Retina (tissue), 1 donor: Measurements from ENCODE around the gene SEMA4D.

ENCODE experiments used
- DNase-seq: peaks from one replicate; pipeline ENCODE4 v3.0.0-alpha.2; 2016

Gene SEMA4D

GRCh38 chr9:89497978-89498851 lies at the start of gene SEMA4D:
SEMA4D (minus strand) TSS chr9:89498113; CDS start chr9:89405456, 92,657 bp downstream.
- DNase-seq = peak; percentile 49

- no peak for DNase-seq
These were observed 49.1 kb upstream of the SEMA4D start for GRCh38 chr9:89547000-89547399.

DNA sequence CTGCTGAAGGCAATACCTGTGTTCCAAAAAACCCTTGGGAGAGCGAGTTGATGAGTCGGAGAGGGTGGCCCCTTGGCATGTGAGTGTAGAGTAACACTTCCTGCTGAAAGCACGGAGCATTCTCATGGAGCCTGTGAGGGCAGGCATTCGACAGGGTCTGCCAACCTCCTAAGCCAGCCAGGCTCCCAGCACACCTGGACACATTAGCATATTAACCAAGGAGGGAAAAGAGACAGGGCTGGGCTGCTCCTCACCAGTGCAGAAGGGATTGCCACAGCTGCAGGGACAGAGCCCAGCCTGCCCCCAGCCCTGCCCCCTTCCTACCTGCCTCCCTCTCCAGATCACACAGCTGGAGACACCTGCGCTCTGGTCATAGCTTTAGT lies 46.4 kb upstream of the SEMA4D start:
- no peak for DNase-seq

DNA sequence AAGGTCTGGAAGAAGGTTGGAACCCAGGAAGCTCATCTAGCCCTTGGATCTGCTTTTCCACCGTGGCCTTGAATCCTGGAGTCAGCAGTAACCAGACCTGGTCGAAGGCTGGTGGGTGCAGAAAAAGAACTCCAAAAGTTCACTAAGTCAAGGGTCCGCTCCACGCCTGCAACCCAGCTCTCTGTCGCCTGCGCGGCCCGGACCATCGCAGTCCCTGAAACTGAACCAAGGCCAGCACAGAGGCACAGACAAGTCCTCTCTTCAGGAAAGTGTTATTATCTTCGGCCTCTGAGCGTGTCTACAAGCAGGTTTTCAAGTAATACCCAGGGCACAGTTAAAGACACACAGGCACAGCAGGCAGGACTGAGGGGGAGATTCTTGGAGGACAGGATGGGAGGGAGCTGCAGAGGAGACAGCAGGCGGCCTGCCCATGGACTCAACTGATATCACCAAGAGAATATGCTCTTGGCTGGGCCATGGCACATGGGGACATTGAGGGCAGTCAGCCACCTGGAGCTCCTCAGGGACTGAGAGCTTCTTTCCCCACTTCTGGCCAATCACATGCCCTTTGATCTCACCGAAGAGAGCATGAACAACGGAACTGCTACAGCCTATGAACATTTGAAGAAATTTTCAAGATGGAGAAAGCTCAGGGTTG lies 45.8 kb upstream of the SEMA4D start:
- no peak for DNase-seq

DNA sequence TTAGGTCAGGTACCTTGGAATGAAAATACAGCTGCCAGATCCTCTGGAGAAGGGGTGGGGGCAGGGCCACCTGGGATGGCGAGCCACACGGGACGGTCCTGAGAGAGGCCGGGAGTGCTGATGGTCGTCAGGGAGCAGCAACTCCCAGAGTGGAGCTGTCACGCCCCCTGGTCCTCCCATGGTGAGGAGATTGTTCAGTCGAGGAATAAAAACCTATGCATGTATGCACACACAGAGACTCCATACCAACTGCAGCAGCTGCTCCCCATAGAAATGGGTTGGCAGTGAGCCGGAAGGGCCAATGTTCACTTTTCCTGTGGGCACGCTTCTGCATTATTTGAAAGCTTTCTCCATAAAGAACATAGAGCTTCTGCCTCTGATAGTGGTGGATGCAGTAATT lies 45.2 kb upstream of the SEMA4D start:
- no peak for DNase-seq

DNA sequence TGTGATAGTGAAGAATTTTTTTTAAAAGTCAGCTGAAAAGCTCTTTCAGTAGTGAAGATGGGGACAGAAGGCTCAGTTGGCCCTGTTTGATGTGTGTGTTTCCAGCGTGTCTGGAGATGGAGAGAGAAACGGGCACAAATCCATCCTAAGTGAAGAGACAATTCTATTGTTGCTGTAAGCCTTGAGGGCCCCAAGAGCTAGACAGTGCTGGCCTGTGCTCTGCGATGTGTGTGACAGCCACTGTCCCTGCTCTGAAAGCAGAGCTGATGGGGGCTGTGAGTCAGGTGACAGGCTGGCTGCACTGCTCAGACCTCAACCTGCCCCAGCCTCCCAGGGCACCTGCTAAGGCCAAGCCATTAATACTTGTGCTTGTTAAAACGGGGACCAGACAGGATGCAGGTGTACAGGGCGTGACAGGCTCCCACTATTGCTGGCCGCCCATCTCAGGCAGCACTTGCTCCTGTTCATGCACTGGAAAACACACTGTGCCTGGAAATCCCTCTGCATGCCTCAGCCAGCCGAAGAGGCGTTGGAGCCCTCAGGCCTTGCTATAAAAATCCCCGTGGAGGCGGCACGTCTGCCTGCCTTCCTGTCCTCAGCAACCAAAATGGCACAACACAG lies 44.6 kb upstream of the SEMA4D start:
- DNase-seq = no peak

DNA sequence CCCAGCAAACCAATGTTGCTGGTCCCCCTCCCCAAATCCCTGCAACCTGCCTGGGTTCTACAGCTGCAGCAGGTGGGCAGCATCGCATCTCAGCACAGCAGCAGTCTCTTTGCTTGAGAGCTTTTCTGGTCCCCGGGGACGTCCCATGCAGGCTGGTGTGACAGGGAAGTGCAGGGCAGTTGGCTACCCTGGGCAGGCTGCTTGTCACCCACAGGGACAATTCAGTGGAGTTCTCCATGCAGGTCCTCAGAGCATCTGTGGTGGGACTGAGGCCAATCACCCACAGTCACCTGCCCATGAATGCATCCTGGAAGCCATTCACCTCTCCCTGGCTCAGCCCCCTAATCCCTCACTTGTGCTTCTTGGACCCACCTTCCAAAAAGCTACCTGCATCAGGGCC lies 43.9 kb upstream of the SEMA4D start:
- no peak for DNase-seq

DNA sequence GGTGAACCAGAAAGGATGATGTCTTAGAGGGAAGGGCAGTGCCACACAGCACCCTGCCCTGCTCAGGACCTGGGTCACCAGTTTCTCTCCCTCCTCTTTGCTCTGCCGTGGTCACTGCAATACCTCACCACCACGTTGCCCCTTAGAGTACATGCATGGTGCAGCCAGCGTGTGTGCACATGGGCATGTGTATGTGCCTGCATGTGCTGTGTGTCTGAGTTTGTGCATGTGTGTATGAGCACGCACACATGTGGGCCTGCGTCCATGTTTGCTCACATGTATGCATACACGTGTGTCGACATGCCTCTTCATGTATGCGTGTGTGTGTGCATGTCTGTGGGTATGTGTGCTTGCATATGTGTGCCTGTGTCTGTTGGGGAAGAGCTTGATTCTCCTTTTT lies 41.5 kb upstream of the SEMA4D start:
- DNase-seq = no peak

DNA sequence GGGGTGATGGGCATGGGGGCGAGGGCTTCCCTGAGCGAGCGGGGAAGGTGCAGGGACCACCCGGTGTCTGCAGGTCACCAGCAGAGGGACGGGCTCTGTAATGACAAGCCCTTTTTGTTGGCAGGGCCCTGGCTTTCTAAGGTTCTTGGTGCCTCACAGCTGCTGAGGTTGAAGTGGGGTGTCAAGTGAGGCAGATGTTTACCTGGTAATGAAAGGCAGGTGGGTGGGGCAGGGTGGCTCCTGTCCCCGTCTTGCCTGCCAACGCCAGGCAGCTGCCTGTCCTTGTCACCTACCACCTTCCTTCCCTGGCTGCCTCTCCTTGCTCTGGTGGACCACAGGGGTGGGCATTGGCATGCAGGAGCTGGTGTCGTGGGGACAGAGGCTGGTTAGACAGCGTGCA lies 41.0 kb upstream of the SEMA4D start:
- DNase-seq = no peak

GRCh38 chr9:89537166-89537565 lies 39.3 kb upstream of the SEMA4D start:
- no peak for DNase-seq

DNA sequence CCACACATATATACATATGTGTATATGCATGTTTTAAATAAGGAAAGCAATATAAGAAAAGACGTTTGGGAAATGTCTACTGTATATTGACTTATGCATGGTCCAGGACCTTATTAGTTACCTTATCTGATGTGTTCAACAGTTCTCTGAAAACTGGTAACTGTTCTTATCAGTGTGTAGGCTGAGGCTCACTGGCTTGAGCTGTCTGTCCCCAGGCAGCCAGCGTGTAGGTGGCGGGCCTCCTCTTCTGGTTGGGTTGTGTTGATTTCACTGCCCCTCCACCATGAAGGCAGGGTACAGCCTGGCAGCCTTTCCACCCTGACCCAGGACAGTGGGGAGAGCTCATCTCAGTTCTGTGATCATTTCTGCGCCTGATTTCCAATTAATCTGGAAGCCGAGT lies 38.7 kb upstream of the SEMA4D start:
- no peak for DNase-seq

DNA sequence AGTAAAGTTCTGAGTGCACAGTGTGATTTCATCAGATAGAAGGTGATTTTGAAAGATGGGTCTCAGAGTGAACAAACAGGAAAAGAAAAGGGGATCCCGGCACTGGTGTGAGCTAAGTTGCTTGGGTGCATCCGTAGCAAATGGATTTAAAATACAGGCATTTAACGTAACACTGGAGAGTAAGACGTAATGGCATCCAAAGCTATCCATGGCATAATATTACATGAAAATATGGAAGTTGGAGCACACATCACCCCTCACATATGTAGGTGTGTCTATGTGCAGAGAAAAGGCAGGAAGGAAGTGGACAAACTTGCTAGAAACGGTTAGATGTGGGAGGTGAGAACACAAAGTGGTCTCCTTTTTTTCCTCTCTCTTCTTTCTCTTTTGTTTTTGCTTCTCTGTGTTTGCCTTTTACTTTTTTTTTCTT lies 38.2 kb upstream of the SEMA4D start:
- no peak for DNase-seq

GRCh38 chr9:89535461-89535860 lies 37.5 kb upstream of the SEMA4D start:
- no peak for DNase-seq

- peak; percentile 46 for DNase-seq
These were observed 36.8 kb upstream of the SEMA4D start for GRCh38 chr9:89534515-89535287.

DNA sequence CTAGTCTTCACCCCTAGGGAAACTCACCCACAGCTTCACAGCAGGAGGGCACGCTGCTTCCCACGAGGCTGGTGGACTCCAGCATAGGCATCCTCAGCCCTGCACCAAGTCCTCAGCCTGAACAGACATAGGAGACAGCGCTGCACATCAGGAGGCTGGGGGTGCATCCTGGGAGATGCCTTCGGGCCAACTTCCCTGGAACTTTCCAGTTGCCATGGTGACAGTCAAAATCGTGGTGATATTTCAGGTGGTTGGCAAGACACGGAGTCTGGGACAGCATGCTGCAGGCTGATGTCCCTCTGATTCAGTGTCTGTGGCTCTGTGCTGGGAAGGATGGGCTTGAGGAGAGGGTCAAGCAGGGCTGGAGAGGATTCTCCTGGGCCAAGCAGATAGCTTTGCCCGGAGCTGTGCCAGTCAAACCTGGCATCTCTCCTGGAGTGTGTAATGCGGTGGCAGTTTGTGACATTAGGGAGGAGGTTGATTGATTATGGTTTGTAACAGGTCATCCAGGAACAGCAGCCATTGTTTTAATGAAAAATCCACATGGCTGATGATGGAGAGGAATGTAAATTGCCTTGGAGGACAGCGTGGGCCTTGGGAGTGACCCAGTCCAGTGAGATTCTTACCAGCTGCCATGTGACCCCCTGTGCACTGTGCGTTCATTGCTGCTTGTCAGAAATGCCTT lies 35.6 kb upstream of the SEMA4D start:
- peak; percentile 59 for DNase-seq

GRCh38 chr9:89532944-89533343 lies 35.0 kb upstream of the SEMA4D start:
- no peak for DNase-seq

DNA sequence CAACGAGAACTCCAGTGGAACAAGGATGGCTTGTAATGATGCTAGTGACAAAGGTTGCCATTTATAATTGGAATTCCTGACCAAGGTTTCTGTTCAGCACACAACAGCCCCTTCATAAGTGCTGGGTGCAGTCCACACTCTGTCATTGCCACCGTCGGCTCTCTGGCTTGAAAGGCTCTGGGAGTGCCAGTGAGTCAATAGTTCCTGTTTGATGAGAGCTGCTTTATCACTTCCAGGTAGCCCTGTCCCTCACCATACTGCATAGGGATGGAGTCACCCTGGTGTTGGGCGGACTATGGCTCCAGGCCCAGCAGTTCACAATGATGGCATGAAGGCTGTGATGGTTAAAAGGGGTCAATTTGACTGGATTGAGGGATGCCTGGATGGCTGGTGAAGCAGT lies 34.6 kb upstream of the SEMA4D start:
- DNase-seq = no peak

- no peak for DNase-seq
These were observed 33.9 kb upstream of the SEMA4D start for GRCh38 chr9:89531766-89532165.

GRCh38 chr9:89530726-89531125 lies 32.8 kb upstream of the SEMA4D start:
- no peak for DNase-seq

GRCh38 chr9:89529243-89530035 lies 31.5 kb upstream of the SEMA4D start:
- DNase-seq = no peak

DNA sequence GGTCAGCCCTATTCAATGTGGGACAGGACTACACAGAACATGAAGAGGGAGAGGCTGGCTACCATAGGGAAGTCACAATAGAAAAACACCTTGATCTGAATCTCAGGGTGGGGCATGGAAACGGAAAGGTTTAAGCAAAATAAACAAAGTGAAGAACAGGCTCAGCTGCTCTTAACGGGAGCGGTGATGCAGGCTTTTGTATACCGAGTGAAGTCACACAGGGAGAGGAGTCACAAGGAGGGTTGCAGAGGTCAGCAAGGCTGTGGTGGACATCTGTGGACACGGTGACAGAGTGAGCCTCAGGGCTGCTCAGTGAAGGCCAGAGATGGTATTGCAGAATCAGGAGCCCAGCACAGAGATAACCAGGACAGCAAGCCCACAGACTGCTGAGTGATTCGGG lies 30.6 kb upstream of the SEMA4D start:
- DNase-seq = no peak

DNA sequence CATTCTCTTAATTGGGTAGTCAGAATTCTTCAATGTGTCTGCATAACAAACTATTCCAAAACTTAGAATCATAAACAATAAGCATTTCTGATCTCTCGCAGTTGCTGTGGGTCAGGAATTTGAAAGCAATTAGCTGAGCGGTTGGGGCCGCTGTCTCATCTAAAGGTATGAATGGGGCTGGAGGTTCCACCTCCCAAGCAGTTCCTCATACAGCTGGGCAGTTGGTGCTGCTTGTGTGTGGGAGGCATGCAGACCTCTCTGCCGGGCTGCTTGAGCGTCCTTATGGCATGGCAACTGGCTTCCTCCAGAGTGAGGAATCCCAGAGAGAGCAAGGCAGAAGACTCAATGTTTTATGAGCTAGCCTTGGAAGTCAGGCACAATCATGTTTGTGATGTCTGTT lies 30.2 kb upstream of the SEMA4D start:
- DNase-seq = no peak
